ENCODE results near the gene TGFBI. TPM values are rescaled to one million over a fixed set of nuclear protein-coding genes. Genes with fewer than 3 reads are reported as not detected.

Gene TGFBI
- polyA plus RNA-seq, 1 experiment, result 2,219 TPM

DNA sequence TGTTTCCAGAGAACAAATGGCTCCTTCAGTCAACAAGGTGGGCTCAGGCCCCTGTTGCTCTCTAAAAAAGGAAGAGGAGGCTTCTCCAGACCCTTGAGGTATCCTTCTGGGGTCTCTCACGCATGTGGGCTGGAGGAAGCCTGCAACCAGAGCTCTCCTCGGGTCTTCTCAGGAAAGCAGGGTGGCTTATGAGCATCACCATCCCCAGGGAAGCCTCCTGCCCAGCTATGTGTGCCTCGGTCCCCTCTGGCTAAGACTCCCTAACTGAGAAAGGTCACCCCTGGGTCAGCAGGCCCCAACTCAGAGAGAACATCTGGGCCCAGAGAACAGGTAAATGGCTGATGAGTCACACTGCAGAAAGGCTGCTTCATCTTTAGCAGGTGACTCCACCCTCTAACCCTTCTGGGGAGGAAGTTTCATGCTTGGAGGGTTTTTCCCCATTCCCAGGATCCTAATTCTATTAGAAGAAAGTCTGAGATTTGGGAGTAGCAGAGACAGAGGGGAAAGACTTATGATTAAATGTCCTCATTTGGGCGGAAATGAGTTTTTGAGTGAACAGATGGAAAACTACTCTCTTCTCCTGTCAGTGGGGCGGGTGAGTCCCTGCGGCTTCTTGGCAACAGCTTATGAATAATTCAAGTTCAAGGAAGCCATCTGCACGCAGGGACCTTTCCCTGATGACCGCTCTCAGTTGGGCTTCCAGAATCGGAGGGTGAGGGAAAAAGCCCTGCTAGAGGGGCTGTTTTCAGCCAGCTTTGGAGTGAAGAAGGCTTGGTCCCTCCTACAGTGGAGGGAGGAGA is 41.9 kb downstream of the TGFBI start:
- POLR2A ChIA-PET, result no interaction called here
- Histone ChIP-seq H3K4me3 (ENCODE audit: low read depth, low read length) (no peak overlapping the region), H3K27me3 (ENCODE audit: control insufficient read depth, insufficient read depth, low read length) (no peaks in the 10 kb centered on the region), H3K9me3 (ENCODE audit: control insufficient read depth, insufficient read depth, low read length) (no peaks in the 10 kb centered on the region), H3K27ac (ENCODE audit: low read depth, low read length) (peak overlapping the region; percentile 11)
- DNase-seq (ENCODE audit: low read depth, low spot score), result no peak
- TF ChIP-seq, protein P1, sequence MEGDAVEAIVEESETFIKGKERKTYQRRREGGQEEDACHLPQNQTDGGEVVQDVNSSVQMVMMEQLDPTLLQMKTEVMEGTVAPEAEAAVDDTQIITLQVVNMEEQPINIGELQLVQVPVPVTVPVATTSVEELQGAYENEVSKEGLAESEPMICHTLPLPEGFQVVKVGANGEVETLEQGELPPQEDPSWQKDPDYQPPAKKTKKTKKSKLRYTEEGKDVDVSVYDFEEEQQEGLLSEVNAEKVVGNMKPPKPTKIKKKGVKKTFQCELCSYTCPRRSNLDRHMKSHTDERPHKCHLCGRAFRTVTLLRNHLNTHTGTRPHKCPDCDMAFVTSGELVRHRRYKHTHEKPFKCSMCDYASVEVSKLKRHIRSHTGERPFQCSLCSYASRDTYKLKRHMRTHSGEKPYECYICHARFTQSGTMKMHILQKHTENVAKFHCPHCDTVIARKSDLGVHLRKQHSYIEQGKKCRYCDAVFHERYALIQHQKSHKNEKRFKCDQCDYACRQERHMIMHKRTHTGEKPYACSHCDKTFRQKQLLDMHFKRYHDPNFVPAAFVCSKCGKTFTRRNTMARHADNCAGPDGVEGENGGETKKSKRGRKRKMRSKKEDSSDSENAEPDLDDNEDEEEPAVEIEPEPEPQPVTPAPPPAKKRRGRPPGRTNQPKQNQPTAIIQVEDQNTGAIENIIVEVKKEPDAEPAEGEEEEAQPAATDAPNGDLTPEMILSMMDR (IDR thresholded peaks at IDR 0.05; ENCODE audit: low read depth, low read length), result no peak
- CTCF ChIA-PET, result interaction anchor here (2.1 to 3.3 kb wide), 2 partner anchors 125 to 141 kb away, joined by 4 to 11 read pairs; no protein-coding TSS in a partner anchor

DNA sequence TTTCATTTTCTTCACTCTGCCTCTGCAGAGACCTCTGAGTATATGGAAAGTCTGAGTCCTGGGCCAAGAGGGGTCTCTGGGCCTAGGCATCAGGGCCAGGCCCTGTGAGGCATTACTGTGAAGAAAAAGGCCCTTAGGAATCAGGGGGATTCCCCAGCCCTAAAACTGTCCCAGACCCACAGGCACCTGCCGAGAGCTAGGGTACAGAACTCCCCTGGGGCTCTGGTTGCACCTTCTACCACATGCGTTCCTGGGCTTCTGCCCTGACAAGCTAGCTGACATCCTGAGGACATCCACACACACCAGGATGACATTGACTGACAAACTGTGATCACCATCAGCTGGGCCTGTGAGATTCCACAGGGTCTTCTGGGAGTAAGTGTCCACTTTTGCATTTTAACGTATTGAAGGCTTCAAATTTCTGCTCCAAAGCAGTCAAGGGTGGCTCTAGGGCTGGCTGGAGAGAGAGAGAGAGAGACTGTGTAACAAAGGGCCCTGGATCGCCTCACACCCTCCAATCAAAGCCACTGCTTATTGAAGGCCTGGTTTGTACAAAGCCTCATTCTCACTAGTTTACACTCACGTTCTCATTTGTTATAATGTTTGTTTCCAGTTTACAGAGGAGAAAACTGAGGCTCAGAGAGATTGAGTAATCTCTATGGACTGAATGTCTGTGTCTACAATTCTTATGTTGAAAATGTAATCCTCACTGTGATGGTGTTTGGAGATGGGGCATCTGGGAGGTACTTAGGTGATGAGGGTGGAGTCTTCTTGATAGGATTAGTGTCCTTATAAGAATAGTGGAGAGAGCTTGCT is 45.1 kb downstream of the TGFBI start:
- POLR2A ChIA-PET, result no interaction called here
- Histone ChIP-seq H3K27me3 (ENCODE audit: control insufficient read depth, insufficient read depth, low read length) (no peaks in the 10 kb centered on the region), H3K27ac (ENCODE audit: low read depth, low read length) (no peak overlapping the region), H3K9me3 (ENCODE audit: control insufficient read depth, insufficient read depth, low read length) (no peaks in the 10 kb centered on the region), H3K4me3 (ENCODE audit: low read depth, low read length) (no peak overlapping the region)
- CTCF ChIA-PET, result interaction anchor here (1.2 to 3.1 kb wide), 3 partner anchors 9 to 129 kb away, joined by 3 to 22 read pairs (median 11); no protein-coding TSS in a partner anchor
- no peak for DNase-seq (ENCODE audit: low read depth, low spot score)
- TF ChIP-seq, protein P1 (IDR thresholded peaks at IDR 0.05; ENCODE audit: low read depth, low read length), result no peak

DNA sequence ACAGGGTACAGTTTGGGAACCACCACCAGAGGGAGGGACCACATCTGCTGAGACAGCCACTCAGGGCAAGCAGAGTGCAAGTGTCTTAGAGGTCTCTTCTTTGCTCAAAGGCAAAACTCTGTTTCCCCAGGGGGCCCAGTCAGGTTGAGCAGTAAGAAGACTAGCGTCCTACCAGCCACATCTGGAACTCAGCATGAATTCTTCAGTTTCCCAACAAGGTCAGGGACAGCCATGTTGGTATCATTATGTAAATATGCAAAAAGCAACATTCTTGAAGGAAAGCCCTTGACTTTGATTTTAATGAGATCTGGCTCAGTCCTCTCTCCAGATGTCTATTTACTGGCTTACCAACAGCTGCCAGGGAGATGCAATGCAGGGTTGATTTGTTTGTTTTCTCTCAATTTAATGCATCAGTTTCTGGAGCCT is 46.7 kb downstream of the TGFBI start:
- ChIA-PET POLR2A (no interaction called here), CTCF (interaction anchor here (1.2 to 3.1 kb wide), 7 partner anchors 8 to 187 kb away, joined by 3 to 22 read pairs (median 5); no protein-coding TSS in a partner anchor)

DNA sequence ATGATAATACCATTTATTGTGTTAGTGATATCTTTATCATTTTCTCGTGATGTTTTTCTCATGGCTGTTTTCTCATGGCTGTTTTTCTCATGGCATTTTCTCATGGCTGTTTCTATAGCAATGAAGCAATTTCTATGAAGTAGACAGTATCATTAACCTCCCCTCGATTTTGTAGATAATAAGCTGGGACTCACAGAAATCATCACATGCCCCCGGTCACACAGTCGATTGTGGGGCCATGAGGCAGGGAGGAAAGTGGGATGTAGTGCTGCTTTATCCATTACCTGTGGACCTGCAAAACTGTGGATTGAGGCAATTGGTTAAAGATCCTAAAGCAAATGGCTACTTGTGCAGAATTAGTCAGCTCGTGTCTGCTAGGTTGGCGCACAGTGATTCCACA is 47.3 kb downstream of the TGFBI start:
- DNase-seq (ENCODE audit: low read depth, low spot score), result no peak
- no peaks in the 10 kb centered on the region for H3K9me3 ChIP-seq (ENCODE audit: control insufficient read depth, insufficient read depth, low read length)
- H3K4me3 ChIP-seq (ENCODE audit: low read depth, low read length), result no peak overlapping the region
- H3K27ac ChIP-seq (ENCODE audit: low read depth, low read length), result no peak overlapping the region
- ChIA-PET CTCF (interaction anchor here (1.2 to 3.1 kb wide), 4 partner anchors 7 to 184 kb away, joined by 4 to 22 read pairs (median 10); no protein-coding TSS in a partner anchor), POLR2A (no interaction called here)
- TF ChIP-seq, protein P1 (IDR thresholded peaks at IDR 0.05; ENCODE audit: low read depth, low read length), result no peak
- no peaks in the 10 kb centered on the region for H3K27me3 ChIP-seq (ENCODE audit: control insufficient read depth, insufficient read depth, low read length)

More for the DNA sequence above, 46.7 kb downstream of the TGFBI start:
- Histone ChIP-seq H3K9me3 (ENCODE audit: control insufficient read depth, insufficient read depth, low read length) (no peaks in the 10 kb centered on the region), H3K27me3 (ENCODE audit: control insufficient read depth, insufficient read depth, low read length) (no peaks in the 10 kb centered on the region), H3K27ac (ENCODE audit: low read depth, low read length) (no peak overlapping the region), H3K4me3 (ENCODE audit: low read depth, low read length) (no peak overlapping the region)
- no peak for DNase-seq (ENCODE audit: low read depth, low spot score)
- TF ChIP-seq, protein P1 (IDR thresholded peaks at IDR 0.05; ENCODE audit: low read depth, low read length), result peak; percentile 20; the same call in 1 of the 2 replicates

All from AG04450 (cell line).